Gastrocnemius medialis (tissue), 4 donors: Measurements from ENCODE around the gene SLFN5. TPM values are rescaled to one million over a fixed set of nuclear protein-coding genes. Genes with fewer than 3 reads are reported as not detected.

Experiments used
- ATAC-seq, 2 donors: fragments of 150-250 bp; one replicate each; pipeline ENCODE4 v1.9.1; 2016
- DNase-seq, 2 donors: peaks; one replicate each; pipeline ENCODE4 v3.0.0-alpha.2; 2019
- H3K27ac ChIP-seq, 4 donors: fragments of 200-600 bp; sonication (generic); 1 replicate in 1 of 4; 2 replicates in 3 of 4; pipeline ENCODE4 v1.5.1; 2016 to 2018; ENCODE audit warnings: mild to moderate bottlenecking in 2 of 4, moderate library complexity in 1 of 4
- H3K27me3 ChIP-seq, 3 donors: fragments of 200-600 bp; sonication (generic) in 2 of 3; 1 replicate in 1 of 3; 2 replicates in 2 of 3; pipeline versions ENCODE4 v1.5.1 to v1.6.0; 2016 to 2019; ENCODE audit warnings: mild to moderate bottlenecking in 1 of 3, moderate library complexity in 1 of 3
- H3K36me3 ChIP-seq, 2 donors: fragments of 200-600 bp; sonication (generic) in 1 of 2; one replicate each; pipeline ENCODE4 v1.5.1; 2017 to 2018
- H3K4me1 ChIP-seq, 2 donors: fragments of 200-600 bp; sonication (generic) in 1 of 2; one replicate each; pipeline ENCODE4 v1.5.1; 2016 to 2017; ENCODE audit warnings: mild to moderate bottlenecking in 2 of 2
- H3K4me3 ChIP-seq, 4 donors: fragments of 200-600 bp; sonication (generic) in 3 of 4; 1 replicate in 1 of 4; 2 replicates in 3 of 4; pipeline ENCODE4 v1.5.1; 2016 to 2019; ENCODE audit warnings: mild to moderate bottlenecking in 2 of 4
- H3K9me3 ChIP-seq, 3 donors: fragments of 200-600 bp; sonication (generic) in 2 of 3; 1 replicate in 1 of 3; 2 replicates in 2 of 3; pipeline ENCODE4 v1.5.1; 2016 to 2019
- POLR2A ChIP-seq, 2 donors: fragments of 450-650 bp; IDR thresholded peaks; one replicate each; pipeline ENCODE4 v1.6.1; 2017; ENCODE audit warnings: antibody characterized with exemption in 2 of 2, mild to moderate bottlenecking in 2 of 2, moderate library complexity in 2 of 2
- in situ Hi-C, 4 donors: fragments of 200-750 bp; cut with MboI; loops; one replicate each; pipeline versions ENCODE4 v1.15.0 to v1.8.0; 2017; ENCODE audit warnings: low sequenced_read_pairs in 4 of 4
- intact Hi-C: fragments of 100-400 bp; cut with DNase I; formaldehyde crosslinking; loops from one replicate; pipeline ENCODE4 v1.15.1; 2023; ENCODE audit warnings: low total_unique reads
- total RNA-seq, 4 donors: library from RNA; depleted of rRNA; stranded (reverse); fragments of >200 nt; gene quantifications; one replicate each; pipeline versions ENCODE4 v1.1.0 to v1.2.3, GENCODE V29; 2016
- TF ChIP-seq, protein P1 (sequence below), 5 experiments: fragments of 450-650 bp in 3 of 5; fragments of 200-600 bp in 2 of 5; sonication (generic) in 2 of 5; IDR thresholded peaks in 4 of 5; conservative IDR thresholded peaks in 1 of 5; 1 replicate in 4 of 5; 2 replicates in 1 of 5; pipeline ENCODE4 v1.5.1; 2016 to 2019; ENCODE audit warnings: antibody characterized with exemption in 5 of 5, mild to moderate bottlenecking in 3 of 5, moderate library complexity in 3 of 5

The SLFN5 gene
- total RNA-seq, 4 donors from 2014 or later = 25.3 to 79.3 (median 37.4) TPM

DNA sequence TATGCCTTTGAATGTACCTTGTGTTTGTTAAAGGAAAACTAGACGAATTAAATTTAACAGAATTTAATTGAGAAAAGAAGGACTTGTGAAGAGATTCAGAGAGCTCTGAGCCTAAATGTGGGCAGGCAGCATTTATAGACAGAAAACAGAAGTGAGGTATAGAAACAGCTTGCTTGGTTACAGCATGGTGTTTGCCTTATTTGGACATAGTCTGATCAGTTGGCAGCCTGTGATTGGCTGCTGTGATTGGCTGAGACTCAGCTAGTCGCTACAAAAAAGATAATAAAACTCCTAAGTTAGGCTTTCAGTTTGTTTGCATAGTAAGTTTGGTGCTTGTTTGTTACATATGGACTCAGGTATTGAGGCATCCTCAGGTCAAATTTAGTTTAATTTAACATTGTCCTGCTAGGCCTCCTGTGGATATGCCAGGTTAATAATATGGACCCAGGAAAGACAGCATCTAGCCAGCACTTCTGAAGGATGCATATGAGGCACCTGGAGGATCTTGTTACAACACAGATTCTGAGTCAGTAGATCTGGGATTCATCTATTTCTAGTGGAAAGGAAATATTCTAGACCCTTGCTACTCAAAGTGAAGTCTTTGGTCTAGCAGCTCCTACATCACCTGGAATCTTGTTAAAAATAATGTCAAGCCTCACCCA lies 43.4 kb downstream of the SLFN5 start:
- Histone ChIP-seq H3K36me3 (no peaks in the 10 kb centered on the region), H3K4me1 (no peaks in the 10 kb centered on the region), H3K9me3 (no peaks in the 10 kb centered on the region), H3K27me3 (peaks cover 0 to 5% (median 0%) of the 10 kb centered on the region in 3 donors), H3K27ac (no peak overlapping the region), H3K4me3 (no peak overlapping the region)
- in situ Hi-C loops (no loop called here), intact Hi-C loops (no loop called here)
- TF ChIP-seq, protein P1, sequence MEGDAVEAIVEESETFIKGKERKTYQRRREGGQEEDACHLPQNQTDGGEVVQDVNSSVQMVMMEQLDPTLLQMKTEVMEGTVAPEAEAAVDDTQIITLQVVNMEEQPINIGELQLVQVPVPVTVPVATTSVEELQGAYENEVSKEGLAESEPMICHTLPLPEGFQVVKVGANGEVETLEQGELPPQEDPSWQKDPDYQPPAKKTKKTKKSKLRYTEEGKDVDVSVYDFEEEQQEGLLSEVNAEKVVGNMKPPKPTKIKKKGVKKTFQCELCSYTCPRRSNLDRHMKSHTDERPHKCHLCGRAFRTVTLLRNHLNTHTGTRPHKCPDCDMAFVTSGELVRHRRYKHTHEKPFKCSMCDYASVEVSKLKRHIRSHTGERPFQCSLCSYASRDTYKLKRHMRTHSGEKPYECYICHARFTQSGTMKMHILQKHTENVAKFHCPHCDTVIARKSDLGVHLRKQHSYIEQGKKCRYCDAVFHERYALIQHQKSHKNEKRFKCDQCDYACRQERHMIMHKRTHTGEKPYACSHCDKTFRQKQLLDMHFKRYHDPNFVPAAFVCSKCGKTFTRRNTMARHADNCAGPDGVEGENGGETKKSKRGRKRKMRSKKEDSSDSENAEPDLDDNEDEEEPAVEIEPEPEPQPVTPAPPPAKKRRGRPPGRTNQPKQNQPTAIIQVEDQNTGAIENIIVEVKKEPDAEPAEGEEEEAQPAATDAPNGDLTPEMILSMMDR (IDR thresholded peaks at IDR 0.05 in 4 of 5, conservative IDR thresholded peaks at IDR 0.05 in 1 of 5) = no peak
- TF ChIP-seq POLR2A (IDR thresholded peaks at IDR 0.05) = no peak
- ATAC-seq = no peak
- no peak for DNase-seq

DNA sequence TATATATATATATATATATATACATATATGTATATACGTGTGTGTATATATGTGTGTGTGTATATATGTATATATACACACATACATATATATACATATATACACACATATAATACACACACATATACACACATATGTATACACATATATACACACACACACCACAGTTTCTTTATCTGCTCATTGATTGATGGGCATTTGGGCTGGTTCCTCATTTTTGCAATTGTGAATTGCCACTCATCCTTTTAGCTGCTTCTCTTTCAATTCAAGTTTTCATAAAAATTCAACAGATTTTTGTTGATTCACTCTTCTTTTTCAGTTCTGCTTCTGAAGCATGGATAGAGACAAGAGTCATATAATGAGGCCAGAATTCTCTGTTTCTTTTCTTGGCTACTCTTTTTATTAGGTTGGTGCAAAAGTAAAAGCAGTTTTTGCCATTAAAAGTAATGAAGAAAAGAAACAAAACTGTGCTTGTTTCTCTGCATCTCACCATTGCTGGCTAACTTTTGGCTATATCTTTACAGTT lies 44.5 kb downstream of the SLFN5 start:
- intact Hi-C loops = no loop called here

DNA sequence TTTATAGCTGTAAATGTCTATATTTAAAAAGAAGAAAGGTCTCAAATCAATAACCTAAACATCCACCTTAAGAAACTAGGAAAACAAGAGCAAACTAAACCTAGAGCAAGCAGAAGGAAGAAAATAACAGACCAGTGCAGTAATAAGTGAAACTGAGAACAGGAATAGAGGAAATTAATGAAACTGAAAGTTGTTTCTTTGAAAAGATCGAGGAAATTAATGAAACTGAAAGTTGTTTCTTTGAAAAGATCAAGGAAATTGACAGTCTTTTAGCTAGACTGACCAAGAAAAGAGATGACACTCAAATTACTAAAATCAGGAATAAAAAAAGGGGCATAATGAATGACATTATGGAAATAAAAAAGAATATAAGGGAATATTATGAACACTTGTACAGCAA lies 46.4 kb downstream of the SLFN5 start:
- no peak overlapping the region for H3K27ac ChIP-seq
- peaks cover 0 to 5% (median 0%) of the 10 kb centered on the region in 3 donors for H3K27me3 ChIP-seq
- TF ChIP-seq, protein P1 (IDR thresholded peaks at IDR 0.05 in 4 of 5, conservative IDR thresholded peaks at IDR 0.05 in 1 of 5) = no peak
- TF ChIP-seq POLR2A (IDR thresholded peaks at IDR 0.05) = no peak
- in situ Hi-C loops (no loop called here), intact Hi-C loops (no loop called here)
- no peaks in the 10 kb centered on the region for H3K36me3 ChIP-seq
- no peaks in the 10 kb centered on the region for H3K9me3 ChIP-seq
- no peaks in the 10 kb centered on the region for H3K4me1 ChIP-seq
- H3K4me3 ChIP-seq = no peak overlapping the region
- DNase-seq (no peak), ATAC-seq (no peak)

More for the DNA sequence above, 44.5 kb downstream of the SLFN5 start:
- H3K27me3 ChIP-seq = peaks cover 0 to 5% (median 0%) of the 10 kb centered on the region in 3 donors
- in situ Hi-C loops = no loop called here
- ATAC-seq = no peak
- TF ChIP-seq POLR2A (IDR thresholded peaks at IDR 0.05) = no peak
- TF ChIP-seq, protein P1 (IDR thresholded peaks at IDR 0.05 in 4 of 5, conservative IDR thresholded peaks at IDR 0.05 in 1 of 5) = no peak
- no peak overlapping the region for H3K27ac ChIP-seq
- DNase-seq = no peak
- H3K4me3 ChIP-seq = no peak overlapping the region
- no peaks in the 10 kb centered on the region for H3K36me3 ChIP-seq
- no peaks in the 10 kb centered on the region for H3K4me1 ChIP-seq
- H3K9me3 ChIP-seq = no peaks in the 10 kb centered on the region

DNA sequence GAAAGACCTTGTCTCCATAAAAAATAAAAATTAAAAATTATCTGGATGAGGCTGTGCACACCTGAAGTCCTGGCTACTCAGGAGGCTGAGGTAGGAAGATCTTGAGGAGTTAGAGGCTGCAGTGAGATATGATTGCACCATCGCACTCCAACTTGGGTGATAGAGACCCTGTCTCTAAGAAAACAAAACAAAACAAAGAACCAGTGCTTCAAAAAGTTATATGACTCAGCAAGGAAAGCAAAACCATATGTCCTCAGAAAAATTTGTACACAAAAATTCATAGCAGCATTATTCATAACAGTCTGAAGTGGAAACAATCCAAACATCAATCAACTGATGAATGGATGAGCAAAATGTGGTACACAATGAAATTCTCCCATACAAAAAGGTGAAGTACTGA lies 48.9 kb downstream of the SLFN5 start:
- no peak for ATAC-seq
- Histone ChIP-seq H3K4me3 (no peak overlapping the region), H3K4me1 (no peaks in the 10 kb centered on the region), H3K27ac (no peak overlapping the region), H3K36me3 (no peaks in the 10 kb centered on the region), H3K9me3 (no peaks in the 10 kb centered on the region), H3K27me3 (peaks cover 0 to 5% (median 0%) of the 10 kb centered on the region in 3 donors)
- DNase-seq = no peak
- intact Hi-C loops (no loop called here), in situ Hi-C loops (no loop called here)
- no peak for TF ChIP-seq POLR2A (IDR thresholded peaks at IDR 0.05)
- TF ChIP-seq, protein P1 (IDR thresholded peaks at IDR 0.05 in 4 of 5, conservative IDR thresholded peaks at IDR 0.05 in 1 of 5) = no peak
